ENCODE results near the gene DCBLD2.

DCBLD2 gene

DNA sequence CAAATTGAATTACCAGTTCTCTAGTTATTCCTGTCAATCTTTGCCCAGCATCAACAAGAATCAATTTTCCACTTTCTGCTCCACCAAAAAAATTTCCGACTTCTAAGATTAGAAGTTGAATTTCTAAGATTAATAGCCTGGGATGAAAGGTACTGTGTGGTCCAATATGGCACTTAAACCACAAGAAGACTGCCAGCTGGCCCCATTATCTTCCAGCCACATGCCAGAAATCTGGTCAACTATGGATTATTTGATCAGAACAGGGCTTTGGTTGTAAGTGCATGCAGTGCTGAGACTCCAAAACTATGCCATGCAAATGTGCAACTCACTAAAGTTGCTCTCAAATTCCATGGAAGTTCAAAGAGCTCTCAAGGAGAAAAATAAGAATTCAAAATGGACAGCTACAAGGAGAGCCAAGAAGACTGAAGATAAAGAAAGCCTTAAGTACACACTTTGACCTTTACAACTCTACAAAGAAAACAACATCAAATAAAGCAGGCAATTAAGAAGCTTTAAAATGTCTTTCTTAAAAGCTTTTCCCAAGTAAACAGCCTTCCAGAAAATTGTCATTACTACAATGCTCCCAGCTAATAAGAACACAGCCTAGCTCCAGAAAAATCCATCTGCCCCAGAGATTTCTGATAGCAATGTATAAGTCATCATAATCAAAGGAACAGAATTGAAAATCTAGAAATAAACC is 74.1 kb downstream of the DCBLD2 start:
- no peak for DNase-seq

DNA sequence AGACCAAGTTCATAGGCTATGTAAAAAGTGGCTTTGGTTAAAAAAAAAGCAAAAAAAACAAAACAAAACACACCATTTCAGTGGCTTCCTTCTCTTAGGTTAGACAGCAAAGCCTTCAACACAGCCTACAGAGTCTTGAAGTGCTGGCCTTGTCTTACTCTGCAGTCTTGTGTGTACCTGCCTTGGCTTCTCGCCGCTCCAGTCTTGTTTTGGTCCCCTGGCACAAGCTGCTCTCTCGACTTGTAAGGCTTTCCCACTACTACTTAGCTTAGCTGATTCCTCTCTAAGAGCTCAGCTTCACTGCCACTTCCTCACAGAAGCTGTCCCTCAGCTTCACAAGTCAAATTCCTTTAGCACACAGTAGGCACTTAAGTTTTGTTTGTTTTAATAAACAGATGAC is 75.4 kb downstream of the DCBLD2 start:
- DNase-seq: no peak

DNA sequence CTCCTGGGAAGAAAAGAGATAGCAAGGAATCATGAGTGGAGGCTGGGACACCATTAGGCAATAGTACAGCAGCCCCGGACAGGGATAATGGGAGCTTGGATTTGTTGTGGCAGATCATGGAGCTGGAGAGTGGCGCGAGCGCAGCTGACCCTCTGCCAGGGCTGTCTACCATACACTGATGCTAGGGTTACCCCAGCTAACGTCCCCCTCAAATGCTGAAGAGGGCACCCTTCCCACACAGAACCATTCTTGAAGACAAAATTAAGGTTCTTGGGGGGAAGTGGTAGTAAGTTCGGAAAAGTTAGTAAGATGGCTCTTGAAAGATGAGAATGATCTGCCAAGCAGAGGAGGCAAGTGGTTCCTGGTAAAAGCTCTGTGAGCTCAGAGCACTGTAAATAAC is 77.2 kb downstream of the DCBLD2 start:
- no peak for DNase-seq

DNA sequence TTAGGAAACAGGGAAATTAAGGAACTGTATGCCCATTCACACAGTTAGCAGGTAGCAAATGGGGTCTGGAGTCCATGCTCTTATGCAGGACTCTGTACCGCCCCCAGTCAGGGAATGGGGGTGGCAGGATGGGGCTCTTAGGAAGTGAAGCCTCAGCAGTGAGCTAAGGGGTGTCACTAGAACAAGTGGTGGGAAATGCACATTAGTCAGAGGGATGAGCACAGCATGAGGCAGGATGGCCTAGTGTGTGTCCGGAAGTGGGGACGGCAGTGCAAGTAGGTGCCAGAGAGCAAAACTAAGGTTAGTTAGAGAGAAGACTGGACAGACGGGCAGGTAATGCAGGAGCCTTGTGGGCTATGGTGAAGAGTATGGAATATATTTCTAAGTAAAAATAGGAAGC is 77.7 kb downstream of the DCBLD2 start:
- DNase-seq: no peak

DNA sequence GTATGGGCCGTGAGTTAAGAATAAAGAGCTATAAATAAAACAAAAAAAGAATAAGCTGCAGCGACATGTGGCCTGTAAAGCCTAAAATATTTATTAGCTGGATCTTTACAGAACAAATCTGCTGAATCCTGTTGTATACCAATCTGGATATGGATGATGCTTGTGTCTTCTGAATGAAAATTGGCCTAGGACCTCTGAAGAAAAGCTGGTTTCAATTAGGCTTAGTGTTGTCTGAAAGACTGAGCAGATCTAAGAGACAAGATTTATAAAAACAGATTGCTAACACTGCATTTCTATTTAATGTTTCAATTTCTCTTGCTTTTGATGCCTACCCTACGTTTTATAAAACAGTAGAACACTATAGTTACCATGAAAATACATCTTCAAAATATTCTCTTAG is 80.4 kb downstream of the DCBLD2 start:
- DNase-seq: no peak

DNA sequence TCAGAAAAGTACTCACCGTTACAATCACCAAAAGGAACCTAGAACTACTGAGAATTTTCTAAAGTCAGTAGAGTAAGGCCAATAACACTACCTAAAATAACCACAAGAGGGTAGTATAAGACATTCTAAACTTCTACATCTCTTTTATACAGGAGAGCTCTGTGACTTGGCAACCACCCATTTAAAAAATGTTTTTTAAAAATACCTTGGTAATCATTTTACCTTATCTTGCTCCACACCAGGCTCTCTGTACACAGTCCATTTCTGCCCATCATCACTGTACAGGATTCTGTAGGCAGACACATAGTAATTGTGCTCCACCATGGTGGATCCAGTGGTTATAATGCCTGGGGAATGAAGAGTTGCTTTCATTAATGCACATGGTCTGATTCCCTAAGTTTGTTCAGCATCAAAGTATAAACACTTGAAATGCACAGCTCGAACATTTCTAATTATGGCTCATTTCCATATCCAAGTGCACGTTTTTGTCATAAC is 83.9 kb downstream of the DCBLD2 start:
- DNase-seq: peak in 3 of 6 experiments; percentile 10 to 52 (median 45)

DNA sequence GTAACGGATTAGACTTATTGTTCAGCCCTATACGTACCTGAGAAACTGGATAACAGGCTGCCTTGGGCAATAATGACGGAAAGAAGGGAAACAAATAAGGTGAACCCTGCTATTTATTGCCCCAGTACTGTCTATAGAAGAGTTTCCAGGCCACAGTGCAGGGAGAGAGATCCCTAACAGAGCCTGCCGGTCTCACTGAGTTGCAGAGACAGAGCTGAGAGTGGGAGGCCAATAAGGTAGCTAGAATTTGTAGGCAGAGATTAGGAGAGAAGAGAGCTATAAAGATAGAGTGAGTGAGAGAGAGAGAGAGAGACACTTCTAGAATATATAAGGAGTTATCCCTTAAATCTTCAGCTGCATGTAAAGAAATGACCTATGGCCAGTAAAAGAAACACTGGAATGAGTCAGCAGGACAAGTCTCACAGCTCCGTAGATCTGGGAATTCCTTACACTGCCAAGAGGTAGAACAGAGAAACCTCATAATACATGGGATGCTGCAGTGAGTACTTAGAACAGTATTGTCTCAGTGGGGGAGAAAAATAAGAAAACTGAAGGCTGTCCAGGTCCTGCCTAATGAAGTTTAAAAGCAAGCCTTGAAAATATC is 86.6 kb downstream of the DCBLD2 start:
- DNase-seq: no peak

DNA sequence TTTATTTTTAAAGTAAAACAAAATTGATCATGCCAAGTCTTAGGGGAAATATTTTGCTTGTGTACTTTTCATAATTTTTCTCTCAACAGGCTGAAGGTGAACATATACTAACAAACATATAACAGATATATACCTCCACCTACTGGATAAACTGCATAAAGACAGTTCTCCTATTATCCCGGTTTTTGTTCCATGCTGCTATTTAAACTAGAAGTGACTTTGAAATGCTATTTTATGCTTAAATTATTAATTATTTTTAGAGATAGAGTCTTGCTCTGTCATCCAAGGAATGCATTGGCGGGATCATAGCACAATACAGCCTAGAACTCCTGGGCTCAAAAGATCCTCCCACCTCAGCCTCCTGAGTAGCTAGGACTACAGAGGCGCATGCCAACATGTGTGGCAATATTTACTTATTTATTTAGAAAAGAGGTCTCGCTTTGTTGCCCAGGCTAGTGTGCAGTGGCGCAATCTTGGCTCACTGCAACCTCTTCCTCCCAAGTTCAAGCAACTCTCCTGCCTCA is 88.6 kb downstream of the DCBLD2 start:
- DNase-seq: peak in 1 of 6 experiments; percentile 9

DNA sequence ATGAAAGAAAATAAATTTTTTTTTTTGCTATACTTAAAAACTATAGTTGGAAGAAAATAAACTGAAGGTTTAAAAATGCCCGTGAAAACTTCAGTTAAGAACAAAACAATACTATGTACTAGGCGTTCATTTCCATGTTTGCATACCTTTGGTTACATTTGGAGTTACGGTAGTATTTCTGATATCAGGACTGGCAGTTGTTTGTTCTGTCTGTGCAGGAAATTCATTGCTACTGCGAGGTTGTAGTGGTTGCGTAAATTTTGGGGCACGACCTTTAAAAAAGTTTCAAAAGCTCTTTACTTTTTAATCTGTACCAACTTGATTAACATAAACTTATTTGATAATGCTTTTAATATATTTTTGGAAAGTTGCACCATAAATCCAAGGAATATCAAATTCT is 90.4 kb downstream of the DCBLD2 start:
- DNase-seq: no peak

DNA sequence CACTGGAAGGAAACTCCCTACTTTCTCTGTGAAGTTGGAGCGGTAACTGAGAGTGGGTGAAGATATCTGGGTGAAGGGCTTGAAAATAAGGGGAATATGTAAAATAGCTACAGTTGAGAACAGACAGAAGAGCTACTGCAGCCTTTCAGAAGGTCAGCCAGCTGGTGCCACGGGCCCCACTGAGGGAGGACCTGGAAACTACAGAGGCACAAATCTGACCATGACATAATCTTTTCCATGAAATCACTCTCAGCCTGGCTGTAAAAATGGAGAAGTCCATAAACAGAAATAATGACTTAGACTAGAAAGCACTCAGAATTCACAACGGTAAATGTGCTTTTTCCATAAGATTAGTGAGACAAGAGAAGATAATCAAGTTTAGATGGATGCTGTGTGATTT is 91.9 kb downstream of the DCBLD2 start:
- DNase-seq: no peak

DNA sequence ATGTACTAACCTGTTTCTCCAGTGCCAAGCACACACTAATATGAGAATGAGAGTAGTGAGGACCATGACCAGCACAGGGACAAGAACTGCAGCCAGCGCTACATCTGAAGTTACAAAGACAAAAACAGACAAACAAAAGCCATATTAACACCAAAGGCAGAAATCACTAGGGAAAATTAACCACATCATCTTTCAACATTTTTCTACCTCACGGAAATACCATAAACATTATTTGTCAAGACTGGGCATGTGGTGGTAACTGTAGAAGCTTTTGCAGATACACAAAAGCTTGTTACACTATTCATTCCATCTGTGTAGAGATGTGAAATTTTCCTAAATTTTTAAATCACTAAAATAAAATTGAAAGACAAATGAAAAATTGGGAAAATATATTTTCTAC is 93.4 kb downstream of the DCBLD2 start:
- no peak for DNase-seq

DNA sequence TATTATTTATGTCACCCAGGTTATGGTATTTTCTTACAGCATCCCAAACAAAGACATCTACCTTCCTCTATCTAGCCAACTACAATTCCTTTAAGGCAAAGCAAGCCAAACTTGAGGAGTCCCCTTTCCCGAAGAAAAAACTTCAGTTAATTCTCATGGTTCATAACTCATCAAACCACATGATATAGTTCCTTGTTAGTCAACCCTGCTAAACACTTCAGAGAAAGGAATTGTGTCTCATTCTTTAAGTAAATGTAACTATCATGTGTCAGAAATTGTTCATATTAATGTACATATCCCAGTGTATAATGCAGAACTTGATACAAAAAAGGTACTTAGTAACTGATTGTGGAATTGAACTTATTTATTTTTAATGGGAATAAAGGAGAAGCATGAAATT is 93.9 kb downstream of the DCBLD2 start:
- no peak for DNase-seq

DNA sequence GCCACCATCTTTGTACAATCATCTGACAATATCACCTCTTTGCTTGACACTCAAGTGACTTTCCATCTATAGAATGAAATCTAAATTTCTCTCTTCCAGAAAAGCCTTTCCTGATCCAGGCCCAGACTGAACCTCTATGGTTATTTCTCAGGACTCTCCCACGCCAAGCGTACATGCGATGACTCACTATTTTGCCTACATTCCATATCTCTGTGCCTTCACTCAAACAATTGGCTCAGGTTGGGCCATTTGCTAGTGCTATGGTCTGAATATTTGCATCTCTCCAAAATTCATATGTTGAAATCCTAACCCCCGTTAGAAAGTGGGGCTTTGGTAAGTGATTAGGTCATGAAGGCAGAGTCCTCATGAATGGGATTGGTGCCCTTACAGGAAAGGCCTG is 94.5 kb downstream of the DCBLD2 start:
- DNase-seq: no peak

DNA sequence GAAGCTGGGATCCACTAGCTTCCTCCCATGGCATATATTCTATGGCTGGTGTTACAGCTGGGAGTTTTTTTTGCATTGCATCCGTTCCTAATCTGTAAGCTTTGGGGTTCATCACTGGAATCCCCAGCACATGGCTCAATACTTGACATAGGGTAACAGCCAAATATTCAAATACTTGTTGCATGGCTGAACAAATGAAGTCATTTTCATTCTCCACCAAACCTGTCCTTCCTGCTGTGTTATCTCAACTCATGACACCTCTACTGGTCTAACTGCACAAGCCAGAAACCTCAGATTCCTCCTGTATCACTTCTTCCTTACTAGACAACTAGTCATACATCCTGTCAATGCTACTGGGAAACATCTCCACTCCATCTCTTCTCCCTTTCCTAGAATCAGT is 95.0 kb downstream of the DCBLD2 start:
- no peak for DNase-seq

DNA sequence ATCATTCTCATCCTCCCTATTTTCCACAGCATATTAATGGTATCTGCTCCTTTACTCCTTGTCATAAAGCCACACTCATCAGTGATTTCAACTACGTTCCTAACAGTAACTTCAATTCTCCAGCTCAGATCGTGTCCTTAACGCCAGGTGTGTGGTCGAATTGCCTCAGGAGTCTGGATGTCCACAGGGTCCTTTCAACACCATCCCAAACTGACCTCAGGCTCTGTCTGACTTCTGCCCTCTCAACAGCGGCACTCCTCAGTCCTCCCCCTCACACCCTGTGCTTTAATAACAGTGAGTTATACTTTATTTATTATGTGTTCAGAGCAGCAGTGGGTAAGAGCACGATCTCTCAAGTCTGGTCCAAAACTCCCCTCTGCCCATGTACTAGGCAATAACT is 95.9 kb downstream of the DCBLD2 start:
- DNase-seq: no peak

DNA sequence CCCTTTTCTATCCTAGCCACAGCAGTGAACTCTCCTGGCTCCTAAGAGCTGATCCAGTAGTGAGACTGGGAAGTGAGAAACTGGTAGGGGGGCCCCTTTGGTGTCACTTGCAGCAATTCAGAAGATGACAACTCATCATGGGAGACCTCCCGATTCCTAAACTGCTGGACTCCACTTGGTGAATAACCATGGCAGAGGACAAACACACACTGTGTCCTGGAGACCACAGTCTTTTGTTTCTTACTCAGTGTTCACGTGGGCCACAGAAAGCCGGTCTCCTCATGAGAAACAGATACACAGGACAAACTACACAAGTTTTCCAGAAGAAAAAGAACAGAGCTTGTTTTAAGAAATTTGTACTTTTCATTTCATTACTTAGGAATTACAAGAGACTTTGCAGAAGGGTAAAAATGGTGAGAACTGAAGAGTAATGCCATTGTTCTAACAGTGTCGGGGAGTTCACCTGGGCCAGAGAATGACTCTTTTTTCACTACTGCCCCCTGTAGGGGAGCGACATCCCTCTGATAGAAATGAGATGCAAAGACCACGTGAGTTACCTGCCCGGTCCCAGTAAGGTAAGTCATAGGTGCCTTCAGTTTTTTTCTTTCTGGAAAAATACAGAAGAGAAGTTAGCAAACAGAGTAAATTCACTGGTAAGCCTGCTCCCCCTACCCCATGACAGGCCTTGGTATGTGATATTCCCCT is 100.3 kb downstream of the DCBLD2 start:
- no peak for DNase-seq

DNA sequence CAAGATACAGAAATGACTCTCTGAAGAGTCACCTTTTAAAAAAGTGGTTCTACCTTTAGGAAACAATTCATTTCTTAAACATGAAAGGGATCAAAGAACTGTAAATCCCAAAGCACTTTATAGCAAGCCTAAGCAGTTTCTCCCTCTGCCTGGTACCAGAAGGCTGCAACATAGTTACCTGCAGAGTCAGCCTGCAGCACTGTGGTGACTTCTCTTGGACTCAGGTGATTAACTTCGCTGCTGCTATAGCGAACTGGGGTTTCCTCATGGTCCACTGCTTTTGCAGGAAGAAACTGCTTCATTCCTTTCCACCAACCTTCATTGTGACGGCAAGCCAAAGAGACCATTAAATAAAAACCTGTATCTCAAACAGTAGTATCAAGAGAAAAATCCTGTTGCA is 101.1 kb downstream of the DCBLD2 start:
- no peak for DNase-seq

DNA sequence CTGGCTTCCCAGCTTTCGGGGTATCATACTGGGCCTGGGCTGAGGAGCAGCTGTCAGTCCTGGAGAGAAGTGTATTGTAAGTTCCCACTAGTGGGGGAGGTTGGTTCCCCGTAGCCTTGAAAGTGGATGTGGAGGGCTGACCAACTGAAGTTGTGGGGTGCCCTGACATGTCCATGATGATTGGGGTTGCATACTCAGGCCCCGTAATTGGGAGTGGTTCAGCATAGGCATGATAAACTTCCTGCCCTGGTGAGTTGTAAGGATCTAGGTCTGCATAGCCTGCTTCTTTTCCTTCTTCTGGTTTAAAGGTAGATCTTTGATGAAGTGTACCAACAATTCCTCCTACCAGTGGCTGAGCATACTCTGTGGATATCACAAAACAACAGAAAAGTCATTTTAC is 102.0 kb downstream of the DCBLD2 start:
- DNase-seq: no peak

DNA sequence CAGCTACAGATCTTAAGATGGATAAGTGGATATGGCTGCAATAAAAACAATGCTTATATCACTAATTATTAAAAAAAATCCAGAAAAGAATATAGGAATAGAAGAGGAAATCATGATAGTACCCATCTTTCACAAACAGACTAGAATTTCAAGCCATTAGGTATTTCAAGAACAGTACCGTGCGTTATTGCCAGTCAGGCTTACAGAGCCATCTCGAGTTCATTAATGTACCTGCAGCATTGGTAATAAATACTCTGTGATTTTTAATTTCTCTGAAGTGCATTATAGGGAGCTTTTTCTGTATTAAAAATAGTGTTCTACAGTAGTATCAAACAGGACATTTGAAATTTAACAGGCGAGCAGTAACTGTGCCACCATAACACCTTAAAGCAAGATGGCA is 102.7 kb downstream of the DCBLD2 start:
- DNase-seq: no peak

DNA sequence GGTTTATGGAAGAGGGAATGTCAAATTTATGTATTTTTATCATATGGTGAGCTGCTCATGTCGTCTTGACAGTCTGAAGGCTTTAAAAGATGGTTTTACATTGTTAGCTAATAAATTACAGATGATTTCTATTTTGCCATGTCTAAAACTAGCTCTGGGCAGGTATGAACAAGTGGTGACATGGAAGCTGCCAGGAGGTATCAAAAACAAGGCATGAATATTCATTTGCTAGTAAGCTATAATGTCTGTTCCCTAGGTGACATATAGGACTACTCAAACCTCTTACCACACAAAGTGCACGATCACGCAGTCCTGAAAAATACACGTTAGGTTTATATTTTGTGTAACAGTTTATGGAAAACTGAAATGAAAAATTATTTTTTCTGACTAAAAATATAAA is 103.6 kb downstream of the DCBLD2 start:
- DNase-seq: no peak

DNA sequence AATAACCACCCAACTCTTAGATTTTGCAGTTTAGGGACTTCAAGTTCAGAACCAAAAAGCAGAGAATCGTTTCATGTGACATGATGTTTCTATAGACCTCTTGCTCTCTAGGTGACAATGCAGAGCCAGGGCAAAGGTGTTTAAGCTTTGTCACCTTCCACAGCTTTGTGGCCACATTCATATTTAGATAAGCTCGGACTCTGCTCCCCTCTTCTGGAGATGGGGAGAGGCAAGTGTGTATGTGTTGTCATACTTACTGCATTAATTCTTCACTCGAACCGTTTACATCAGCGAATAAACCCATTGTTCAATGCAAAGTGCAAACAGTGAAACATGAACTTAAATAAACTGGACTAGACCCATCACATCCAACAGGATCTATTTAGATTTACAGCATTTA is 105.2 kb downstream of the DCBLD2 start:
- DNase-seq: no peak

DNA sequence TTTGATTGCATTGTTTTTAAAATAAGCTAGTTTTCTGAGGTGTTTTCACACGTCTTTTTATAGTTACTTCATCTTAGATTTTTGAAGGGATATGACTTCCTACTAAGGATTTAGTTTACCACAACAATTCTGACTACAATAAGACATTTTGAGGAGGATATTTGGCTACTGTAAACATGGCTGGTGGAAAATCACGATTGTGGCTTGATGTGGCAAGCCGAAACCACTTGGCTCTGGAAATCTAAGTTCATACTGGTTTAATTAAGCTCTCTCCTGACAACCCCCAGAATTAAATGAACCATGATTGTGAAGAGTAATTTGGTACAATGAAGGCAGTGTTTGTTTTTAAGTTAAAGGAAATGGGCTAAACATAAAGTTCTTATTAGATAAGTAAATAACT is 107.5 kb downstream of the DCBLD2 start:
- no peak for DNase-seq

DNA sequence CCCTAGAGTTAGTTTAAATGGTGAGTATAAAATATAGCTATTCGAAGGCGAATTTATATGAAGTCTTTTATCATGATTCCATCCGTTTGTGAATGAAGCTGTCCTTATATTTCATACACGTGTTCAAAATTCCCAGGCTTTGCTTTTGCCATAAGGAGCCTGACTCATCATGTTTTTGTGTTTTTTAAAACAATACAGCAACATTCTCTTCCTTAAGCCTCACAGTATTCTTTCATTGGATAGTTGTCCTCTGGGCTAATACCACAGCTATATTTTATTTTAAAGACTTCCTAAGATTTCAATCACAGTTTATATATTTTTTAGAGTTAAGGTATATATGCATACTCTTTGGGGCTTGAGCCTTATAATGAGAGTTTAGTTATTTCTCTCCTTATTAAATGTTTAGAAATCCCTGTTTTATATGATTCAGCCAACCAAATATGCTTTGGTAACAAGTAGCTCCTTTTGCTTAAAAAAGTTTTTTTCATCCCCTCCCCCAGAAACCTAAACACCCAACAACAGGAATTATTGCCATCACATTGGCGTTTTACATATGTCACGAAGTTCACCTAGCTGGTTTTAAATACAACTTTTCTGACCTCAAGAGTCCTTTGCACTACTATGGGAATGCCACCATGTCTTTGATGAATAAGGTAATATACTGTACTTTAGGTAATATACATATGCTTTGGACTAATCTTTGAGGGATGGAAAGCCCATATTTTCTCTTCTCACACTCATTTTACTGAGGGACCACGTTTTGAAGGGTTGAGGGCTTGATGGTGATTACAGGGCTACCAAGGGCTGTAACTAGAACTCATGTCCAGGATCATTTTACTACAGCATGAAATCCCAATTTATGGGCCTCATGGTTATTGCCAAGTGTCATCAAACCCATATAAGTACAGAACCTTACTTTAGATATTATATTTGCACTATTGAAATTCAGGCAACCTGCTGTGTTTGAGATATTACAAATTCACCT is 109.9 kb downstream of the DCBLD2 start:
- no peak for DNase-seq

All from stimulated activated naive CD4-positive, alpha-beta T cell (primary cell).